HepG2 (cell line): Measurements from ENCODE around the gene RPTOR. TPM values are rescaled to one million over a fixed set of nuclear protein-coding genes. Genes with fewer than 3 reads are reported as not detected.
A peak's percentile ranks its signal among the peaks of the same experiment; 100 is the strongest.

ENCODE experiments used
- ATAC-seq: fragments of 200-7000 bp; cut with Tn5 transposase; 3 replicates; pipeline ENCODE4 v1.9.1; 2020; ENCODE audit warnings: mild to moderate bottlenecking, moderate library complexity
- BruUV-seq: library from RNA; stranded (reverse); fragments of 400-500 nt; replicated peaks from 2 replicates; lab custom pipeline; 2021; lab: Mats Ljungman, UMichigan
- CTCF ChIA-PET: fragments of 300-600 bp; formaldehyde crosslinking; extraction: SDS; loops from one replicate; lab custom pipeline; 2021; ENCODE audit warnings: low total read pairs, inconsistent platforms, low intra/inter-chr PET ratio; lab: Yijun Ruan, JAX
- POLR2A ChIA-PET: fragments of 350-600 bp; sonication (Branson Sonifier 250); formaldehyde crosslinking; loops from one replicate; lab custom pipeline; 2020; ENCODE audit warnings: antibody characterized with exemption, inconsistent platforms; lab: Yijun Ruan, JAX
- DNase-seq: peaks from one replicate; pipeline ENCODE4 v3.0.0-alpha.2; 2015; ENCODE audit warnings: low spot score
- FAIRE-seq: peaks from 3 replicates; lab custom pipeline; 2011; peaks lifted over from hg19 to GRCh38; lab: Jason Lieb, UNC
- H2AFZ ChIP-seq: one replicate; pipeline ENCODE4 v1.6.1; 2011; ENCODE audit warnings: low read length, inconsistent platforms
- H3K27ac ChIP-seq: fragments of 300-600 bp; 3 replicates; pipeline ENCODE4 v1.8.0; 2011; ENCODE audit warnings: mixed run types, mild to moderate bottlenecking, mixed read lengths, low read length, inconsistent platforms; ENCODE audit not compliant: insufficient read depth; ENCODE audit errors: extremely low read length
- H3K27me3 ChIP-seq, 2 experiments: fragments of 200-600 bp in 1 of 2; 2 replicates in 1 of 2; 3 replicates in 1 of 2; pipeline versions ENCODE4 v1.6.0 to v1.8.0; 2011; ENCODE audit warnings: low read length in 2 of 2, mild to moderate bottlenecking in 2 of 2, moderate library complexity in 2 of 2, inconsistent platforms in 1 of 2; ENCODE audit not compliant: insufficient read depth in 2 of 2, control insufficient read depth in 1 of 2
- H3K36me3 ChIP-seq, 2 experiments: fragments of 200-600 bp in 1 of 2; replicated peaks in 1 of 2; 2 replicates in 1 of 2; 3 replicates in 1 of 2; pipeline versions ENCODE4 v1.5.1 to v1.8.0; 2011; ENCODE audit warnings: low read length in 2 of 2, inconsistent platforms in 1 of 2; ENCODE audit not compliant: insufficient read depth in 2 of 2, control insufficient read depth in 1 of 2
- H3K4me1 ChIP-seq: 2 replicates; pipeline ENCODE4 v1.5.1; 2012; ENCODE audit warnings: low read length, inconsistent platforms; ENCODE audit not compliant: insufficient read depth
- H3K4me2 ChIP-seq: 2 replicates; pipeline ENCODE4 v1.6.0; 2011; ENCODE audit warnings: low read depth, low read length, inconsistent platforms
- H3K4me3 ChIP-seq, 3 experiments: fragments of 200-600 bp in 1 of 3; sonication (generic), shearing (Covaris generic) in 1 of 3; replicated peaks in 1 of 3; 2 replicates each; pipeline ENCODE4 v1.5.1; 2011 to 2016; ENCODE audit warnings: low read length in 3 of 3, inconsistent platforms in 2 of 3, low read depth in 2 of 3, mild to moderate bottlenecking in 2 of 3, control low read depth in 1 of 3, mixed read lengths in 1 of 3; ENCODE audit not compliant: insufficient read depth in 1 of 3
- H3K79me2 ChIP-seq: one replicate; pipeline ENCODE4 v1.6.1; 2011; ENCODE audit warnings: low read length, inconsistent platforms; ENCODE audit not compliant: insufficient read depth
- H3K9ac ChIP-seq: 2 replicates; pipeline ENCODE4 v1.6.0; 2011; ENCODE audit warnings: mild to moderate bottlenecking, low read depth, low read length, inconsistent platforms; ENCODE audit not compliant: insufficient read depth
- H3K9me3 ChIP-seq: 2 replicates; pipeline ENCODE4 v1.5.1; 2012; ENCODE audit warnings: mild to moderate bottlenecking, low read length
- H4K20me1 ChIP-seq: 2 replicates; pipeline ENCODE4 v1.6.0; 2011; ENCODE audit warnings: inconsistent platforms, mild to moderate bottlenecking, low read length, moderate library complexity; ENCODE audit not compliant: insufficient read depth
- GTF3A ChIP-seq: sonication (generic); formaldehyde crosslinking; conservative IDR thresholded peaks from 2 replicates; pipeline ENCODE4 v1.4.0; 2020; ENCODE audit warnings: mild to moderate bottlenecking, missing genetic modification reagents
- NCOA5 ChIP-seq: sonication (generic); formaldehyde crosslinking; IDR thresholded peaks from 2 replicates; pipeline ENCODE4 v1.4.0; 2020; ENCODE audit warnings: missing genetic modification reagents
- YEATS4 ChIP-seq: sonication (generic); formaldehyde crosslinking; IDR thresholded peaks from 2 replicates; pipeline ENCODE4 v1.4.0; 2020; ENCODE audit warnings: missing genetic modification reagents, borderline replicate concordance
- ZNF121 ChIP-seq: sonication (generic); formaldehyde crosslinking; IDR thresholded peaks from 2 replicates; pipeline ENCODE4 v1.5.0; 2020; ENCODE audit warnings: mild to moderate bottlenecking, missing genetic modification reagents
- WGBS: methylation state at CpG from one replicate; pipeline ENCODE4 v1.1.6; 2017; ENCODE audit warnings: low lambda C conversion rate; 5-methylcytosine and 5-hydroxymethylcytosine counted together
- in situ Hi-C: cut with HindIII; loops from 2 replicates; pipeline ENCODE4 v1.10.0; 2017; ENCODE audit warnings: low pct_unique_long_range_greater_than_20kb; ENCODE audit not compliant: extremely low pct_ligation_motif_present
- intact Hi-C: fragments of 100-400 bp; cut with micrococcal nuclease; formaldehyde crosslinking; loops from one replicate; pipeline ENCODE4 v1.10.0; 2022; ENCODE audit not compliant: unreplicated experiment
- polyA plus RNA-seq, 8 experiments: library from polyadenylated mRNA; depleted of rRNA in 3 of 8; stranded (reverse) in 7 of 8; unstranded in 1 of 8; fragments of >200 nt; fragmentation: Illumina TruSeq in 4 of 8; extraction: Trizol in 4 of 8; gene quantifications; 2 replicates each; pipeline versions ENCODE4 v1.2.1 to v1.2.3, GENCODE V29; 2011 to 2016; ENCODE audit warnings: low read depth in 4 of 8, missing spikeins in 1 of 8, mixed read lengths in 1 of 8; ENCODE audit not compliant: insufficient read depth in 1 of 8
- total RNA-seq, 5 experiments: library from RNA; depleted of rRNA; stranded (reverse); fragments of >200 nt; fragmentation: Illumina TruSeq; extraction: Trizol; gene quantifications; 2 replicates each; pipeline ENCODE4 v1.2.3, GENCODE V29; 2016; ENCODE audit warnings: low read depth in 1 of 5
- TF ChIP-seq, protein P1 (sequence below): sonication (generic); formaldehyde crosslinking; IDR thresholded peaks from 2 replicates; pipeline ENCODE4 v1.4.0; 2020; ENCODE audit warnings: missing genetic modification reagents
- TF ChIP-seq, protein P2 (sequence below): sonication (generic); formaldehyde crosslinking; IDR thresholded peaks from 2 replicates; pipeline ENCODE4 v1.8.1; 2023; ENCODE audit warnings: mild to moderate bottlenecking, inconsistent platforms, moderate library complexity, missing genetic modification reagents, borderline replicate concordance

The RPTOR gene
- total and polyA plus RNA-seq, 2 of the 13 experiments (the other 11 are each of a cell fraction or from before 2014, with no cell fraction given) = 6.6 to 25.3 TPM

DNA sequence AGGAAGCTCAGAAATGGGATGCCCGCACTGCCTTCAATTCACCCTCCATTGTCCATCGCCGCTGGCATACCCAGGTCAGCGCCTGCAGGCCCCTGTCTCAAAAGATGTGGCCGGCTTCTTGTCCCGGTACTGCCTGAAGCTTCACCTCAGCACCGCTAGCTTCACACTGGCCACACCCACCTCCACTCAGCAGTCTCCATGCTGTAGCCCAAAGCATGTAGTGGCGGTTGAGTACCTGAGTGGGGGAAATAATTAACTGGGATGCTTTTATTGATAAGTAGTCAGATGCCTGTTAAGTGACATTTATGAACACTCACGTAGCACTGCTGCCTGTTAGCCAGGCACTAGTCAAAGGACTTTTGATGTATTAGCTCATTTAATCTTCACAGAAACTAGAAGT, 143.2 kb downstream of the RPTOR start:
- H3K9me3 ChIP-seq = no peaks in the 10 kb centered on the region
- H3K27me3 ChIP-seq = no peaks in the 10 kb centered on the region
- no peak overlapping the region for H3K27ac ChIP-seq
- DNase-seq = no peak
- peaks cover 7 to 18% of the 10 kb centered on the region in 2 experiments for H3K36me3 ChIP-seq
- H3K4me2 ChIP-seq = no peak overlapping the region
- peaks cover 14% of the 10 kb centered on the region for H3K79me2 ChIP-seq
- H3K4me3 ChIP-seq = no peak overlapping the region
- no peak for FAIRE-seq
- no peaks in the 10 kb centered on the region; the same call in 1 of the 2 replicates for H4K20me1 ChIP-seq
- BruUV-seq = no TSS peak
- 94% methylated on average over 9 of the region's 9 CpGs for WGBS
- in situ Hi-C loops = no loop called here
- no peak overlapping the region for H2AFZ ChIP-seq
- H3K4me1 ChIP-seq = peaks cover 12% of the 10 kb centered on the region
- CTCF ChIA-PET = no interaction called here
- POLR2A ChIA-PET = no interaction called here
- H3K9ac ChIP-seq = no peak overlapping the region
- intact Hi-C loops = no loop called here
- TF ChIP-seq, protein P1, sequence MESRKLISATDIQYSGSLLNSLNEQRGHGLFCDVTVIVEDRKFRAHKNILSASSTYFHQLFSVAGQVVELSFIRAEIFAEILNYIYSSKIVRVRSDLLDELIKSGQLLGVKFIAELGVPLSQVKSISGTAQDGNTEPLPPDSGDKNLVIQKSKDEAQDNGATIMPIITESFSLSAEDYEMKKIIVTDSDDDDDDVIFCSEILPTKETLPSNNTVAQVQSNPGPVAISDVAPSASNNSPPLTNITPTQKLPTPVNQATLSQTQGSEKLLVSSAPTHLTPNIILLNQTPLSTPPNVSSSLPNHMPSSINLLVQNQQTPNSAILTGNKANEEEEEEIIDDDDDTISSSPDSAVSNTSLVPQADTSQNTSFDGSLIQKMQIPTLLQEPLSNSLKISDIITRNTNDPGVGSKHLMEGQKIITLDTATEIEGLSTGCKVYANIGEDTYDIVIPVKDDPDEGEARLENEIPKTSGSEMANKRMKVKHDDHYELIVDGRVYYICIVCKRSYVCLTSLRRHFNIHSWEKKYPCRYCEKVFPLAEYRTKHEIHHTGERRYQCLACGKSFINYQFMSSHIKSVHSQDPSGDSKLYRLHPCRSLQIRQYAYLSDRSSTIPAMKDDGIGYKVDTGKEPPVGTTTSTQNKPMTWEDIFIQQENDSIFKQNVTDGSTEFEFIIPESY (CRISPR knock-in tag) = peak; percentile 56; the same call in 1 of the 2 replicates
- TF ChIP-seq YEATS4 (CRISPR knock-in tag) = no peak
- peak; percentile 43; the same call in 2 of the 3 replicates for ATAC-seq

DNA sequence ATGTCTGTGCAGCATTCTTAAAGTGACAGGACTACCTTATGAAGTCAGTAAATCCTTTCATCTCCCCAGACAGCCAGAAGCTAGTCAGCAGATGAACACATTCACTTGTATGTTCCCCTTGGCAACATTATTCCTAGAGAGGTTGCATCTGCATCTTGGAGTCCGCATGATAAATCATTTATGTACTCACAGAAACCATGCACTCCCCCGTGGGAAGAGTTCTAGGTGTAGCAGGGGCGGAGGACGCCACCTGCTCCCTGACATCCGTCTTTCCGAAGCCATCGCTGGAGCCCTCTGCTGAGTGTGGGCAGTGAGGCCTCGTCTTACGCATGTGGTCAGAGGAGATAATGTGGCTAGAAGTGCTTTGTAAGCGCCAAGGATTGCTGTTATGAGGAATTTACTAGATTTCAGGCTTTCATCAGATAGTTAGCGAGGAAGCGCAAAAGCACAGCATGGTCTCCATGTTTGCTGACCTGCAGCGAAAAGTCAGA, 144.5 kb downstream of the RPTOR start:
- 96% methylated on average over 13 of the region's 13 CpGs for WGBS
- H4K20me1 ChIP-seq = no peaks in the 10 kb centered on the region; the same call in 1 of the 2 replicates
- H3K4me3 ChIP-seq = no peak overlapping the region
- no peak for ATAC-seq
- intact Hi-C loops (no loop called here), in situ Hi-C loops (no loop called here)
- no peak overlapping the region for H2AFZ ChIP-seq
- no peak overlapping the region for H3K27ac ChIP-seq
- FAIRE-seq = no peak
- H3K9ac ChIP-seq = no peak overlapping the region
- ChIA-PET POLR2A (no interaction called here), CTCF (no interaction called here)
- peaks cover 21% of the 10 kb centered on the region for H3K4me1 ChIP-seq
- H3K27me3 ChIP-seq = no peaks in the 10 kb centered on the region
- peaks cover 17% of the 10 kb centered on the region for H3K79me2 ChIP-seq
- DNase-seq = no peak
- no TSS peak for BruUV-seq
- H3K9me3 ChIP-seq = no peaks in the 10 kb centered on the region
- TF ChIP-seq GTF3A (no peak), ZNF121 (CRISPR knock-in tag) (no peak), NCOA5 (no peak)
- TF ChIP-seq, protein P2, sequence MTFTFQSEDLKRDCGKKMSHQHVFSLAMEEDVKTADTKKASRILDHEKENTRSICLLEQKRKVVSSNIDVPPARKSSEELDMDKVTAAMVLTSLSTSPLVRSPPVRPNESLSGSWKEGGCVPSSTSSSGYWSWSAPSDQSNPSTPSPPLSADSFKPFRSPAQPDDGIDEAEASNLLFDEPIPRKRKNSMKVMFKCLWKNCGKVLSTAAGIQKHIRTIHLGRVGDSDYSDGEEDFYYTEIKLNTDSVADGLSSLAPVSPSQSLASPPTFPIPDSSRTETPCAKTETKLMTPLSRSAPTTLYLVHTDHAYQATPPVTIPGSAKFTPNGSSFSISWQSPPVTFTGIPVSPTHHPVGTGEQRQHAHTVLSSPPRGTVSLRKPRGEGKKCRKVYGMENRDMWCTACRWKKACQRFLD (CRISPR knock-in tag) = no peak
- peaks cover 3 to 12% of the 10 kb centered on the region in 2 experiments; a peak in 4 of 5 replicates for H3K36me3 ChIP-seq
- no peak overlapping the region for H3K4me2 ChIP-seq
